SKM-1 treated with dmso at 0.1 percent for 144 hours (cell line): ENCODE data around the gene SPAG6.

Source experiments
- DNase-seq: peaks from one replicate; lab custom pipeline; 2025; ENCODE audit not compliant: unreplicated experiment; lab: John Stamatoyannopoulos, UW

Gene SPAG6

DNA sequence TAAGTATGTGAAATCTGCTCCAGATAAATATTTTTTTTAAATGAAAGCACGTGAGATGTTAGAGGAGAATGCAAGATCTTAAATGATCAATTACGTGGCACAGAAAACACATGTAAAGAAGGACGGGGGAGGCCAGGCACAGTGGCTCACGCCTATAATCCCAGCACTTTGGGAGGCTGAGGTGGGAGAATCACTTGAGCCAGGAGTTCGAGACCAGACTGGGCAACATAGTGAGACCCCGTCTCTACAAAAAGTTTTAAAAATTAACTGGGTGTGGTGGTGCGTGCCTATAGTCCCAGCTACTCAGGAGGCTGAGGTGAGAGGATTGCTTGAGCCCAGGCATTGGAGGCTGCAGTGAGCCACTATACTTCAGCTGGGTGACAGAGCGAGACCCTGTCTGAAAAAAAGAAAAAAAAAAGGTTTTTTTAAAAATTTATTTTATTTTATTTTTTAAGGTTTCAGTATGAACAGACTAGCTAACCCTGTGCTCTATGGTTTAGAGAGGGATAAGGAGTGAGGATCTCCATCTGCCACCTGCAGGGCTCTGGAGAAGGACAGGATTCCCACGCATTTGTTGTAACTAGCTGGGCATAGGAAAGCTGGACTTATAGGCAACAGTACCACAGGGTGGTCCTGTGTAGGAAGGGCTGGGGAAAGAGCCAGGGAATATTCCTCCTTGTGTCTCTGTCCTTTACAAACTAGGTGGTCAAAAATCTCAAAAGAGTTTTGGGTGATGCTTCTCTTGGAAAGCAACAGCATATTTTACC is 113.2 kb downstream of the SPAG6 start:
- no peak for DNase-seq

DNA sequence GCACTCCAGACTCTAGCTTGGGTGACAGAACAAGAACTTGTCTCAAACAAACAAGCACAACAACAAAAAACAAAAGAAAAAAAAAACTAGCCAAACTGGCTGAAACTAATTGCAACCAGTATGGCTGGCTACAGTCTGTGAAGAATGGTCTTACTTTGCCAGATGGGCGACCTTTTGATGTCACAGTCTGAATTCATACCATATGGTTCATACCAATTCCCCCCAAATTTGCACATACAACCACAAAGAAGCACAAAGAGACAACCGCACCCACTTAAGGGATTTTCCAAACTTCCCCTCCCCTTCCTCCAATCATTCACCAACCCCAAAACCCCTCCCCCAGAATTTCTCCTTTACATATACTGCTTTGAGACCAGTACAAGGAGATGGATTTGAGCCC is 114.2 kb downstream of the SPAG6 start:
- DNase-seq, result no peak

DNA sequence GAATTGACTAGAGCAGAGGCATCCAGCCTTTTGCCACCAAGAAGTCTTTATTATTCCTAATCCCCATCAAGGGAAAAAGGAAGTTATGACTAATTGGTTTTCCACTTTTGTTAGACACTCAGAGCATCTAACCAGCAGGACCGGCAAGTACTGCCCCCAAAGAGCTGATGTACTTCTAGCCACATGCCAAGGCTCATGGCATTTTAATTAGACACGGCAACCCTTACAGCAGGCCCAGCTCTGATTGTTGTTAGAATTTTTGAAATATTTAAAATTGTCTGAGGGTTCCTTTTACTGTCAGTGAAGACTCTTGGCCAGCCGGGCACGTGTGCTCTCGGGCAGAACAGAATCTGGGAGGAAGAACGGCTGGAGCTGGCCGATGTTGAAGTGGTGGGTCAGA is 114.8 kb downstream of the SPAG6 start:
- no peak for DNase-seq

DNA sequence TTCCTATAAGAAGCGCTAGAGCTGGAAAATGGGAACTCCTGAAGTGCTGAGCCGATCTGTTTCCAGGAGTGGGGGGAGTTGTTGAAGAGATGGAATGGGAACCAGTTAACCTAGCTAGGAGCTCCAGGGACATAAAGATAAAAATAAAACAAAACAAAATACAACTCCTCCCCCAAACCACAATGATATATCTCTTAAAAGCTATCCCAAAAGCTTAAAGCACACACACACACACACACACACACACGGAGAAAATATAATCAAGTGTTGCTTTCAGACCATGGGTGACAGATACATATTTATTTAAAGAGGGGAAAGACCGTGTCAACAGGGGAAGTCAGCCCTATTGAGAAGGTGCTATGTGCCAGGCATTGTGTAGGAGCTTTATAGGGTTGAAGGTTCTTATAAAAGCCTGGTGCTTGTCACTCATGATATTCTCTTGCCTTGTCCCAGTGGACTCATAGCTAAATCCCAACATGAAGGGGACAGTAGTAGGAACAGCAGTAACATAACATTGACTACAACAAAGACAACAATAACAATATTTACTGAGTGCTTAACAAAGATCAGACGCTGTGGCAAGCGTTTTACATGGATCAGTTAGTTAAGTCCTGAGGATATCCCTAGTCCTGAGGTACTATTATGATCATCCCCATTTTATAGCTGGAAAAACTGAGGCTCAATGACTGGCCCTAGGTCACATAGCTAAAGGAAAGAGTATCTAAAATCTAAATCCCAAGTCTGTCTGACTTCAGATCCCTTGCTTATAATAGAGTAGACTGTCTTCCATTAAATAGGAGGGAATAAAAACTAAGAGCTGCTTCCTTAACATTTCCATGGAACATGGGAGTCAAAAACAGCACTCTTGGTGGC is 115.5 kb downstream of the SPAG6 start:
- DNase-seq, result no peak

DNA sequence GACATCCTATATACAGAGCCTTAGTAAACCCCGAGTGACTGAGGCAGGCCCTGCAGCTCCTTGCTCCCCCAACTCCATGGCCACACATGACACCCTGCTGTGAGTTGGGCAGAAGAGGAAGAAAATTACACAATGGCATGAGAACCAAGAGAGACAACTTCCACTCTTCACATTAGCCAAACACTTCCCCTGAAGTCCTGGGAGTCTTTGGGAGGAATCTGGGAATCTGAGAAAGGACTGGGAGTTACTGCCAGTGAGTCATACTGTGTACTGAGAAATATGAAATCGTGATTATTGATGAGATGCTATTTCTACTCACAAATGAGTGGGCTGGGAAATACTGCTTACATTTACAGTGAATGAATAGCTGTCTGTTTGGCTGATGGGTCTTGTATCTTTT is 116.6 kb downstream of the SPAG6 start:
- no peak for DNase-seq

DNA sequence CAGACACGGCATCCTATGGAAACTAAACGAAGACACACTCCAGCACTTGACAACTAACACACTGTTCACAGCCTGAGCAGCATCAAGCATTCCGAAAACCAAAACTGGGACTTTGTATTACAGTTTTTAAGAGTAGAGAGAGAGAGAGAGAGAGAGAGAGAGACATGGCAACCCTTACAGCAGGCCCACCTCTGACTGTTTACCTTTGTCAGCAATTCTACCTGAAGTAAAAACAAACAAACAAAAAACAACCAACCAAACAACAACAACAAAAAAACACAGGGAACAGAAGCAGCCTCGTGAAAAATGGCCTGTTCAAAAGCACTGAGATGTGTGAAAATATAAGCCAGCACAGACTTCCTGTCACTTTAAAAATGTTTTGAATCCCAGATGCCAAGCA is 118.0 kb downstream of the SPAG6 start:
- DNase-seq, result no peak

DNA sequence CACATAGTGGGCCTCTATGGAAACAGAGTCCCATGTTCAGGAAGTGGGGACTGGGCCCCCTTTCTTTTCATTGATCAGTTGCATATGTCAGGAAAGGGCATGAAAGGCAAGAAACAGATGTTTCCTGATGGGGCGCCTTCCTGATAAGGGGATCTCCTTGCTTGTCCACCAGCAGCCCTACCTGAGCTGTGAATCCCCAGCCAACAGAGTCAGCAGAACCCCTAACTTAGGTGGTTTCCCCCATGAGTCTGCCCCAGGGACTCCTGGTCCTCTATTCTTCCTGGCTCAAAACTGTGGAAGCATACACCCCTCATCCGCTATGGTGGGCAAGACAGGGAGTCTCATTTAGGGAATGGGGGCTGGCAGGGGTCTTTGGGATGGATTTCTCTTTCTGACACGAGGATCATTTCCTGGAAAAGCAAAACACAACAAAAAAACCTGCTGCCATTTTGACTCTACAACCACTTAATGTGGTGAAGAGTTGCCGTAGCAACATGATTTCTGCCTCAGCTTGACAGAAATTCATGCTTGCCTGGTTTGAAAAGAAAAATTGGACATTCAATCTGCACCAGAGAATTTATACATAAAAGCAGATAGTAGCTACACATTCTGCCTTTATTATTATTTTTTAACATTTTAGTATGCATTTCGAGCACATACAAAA is 119.8 kb downstream of the SPAG6 start:
- no peak for DNase-seq

DNA sequence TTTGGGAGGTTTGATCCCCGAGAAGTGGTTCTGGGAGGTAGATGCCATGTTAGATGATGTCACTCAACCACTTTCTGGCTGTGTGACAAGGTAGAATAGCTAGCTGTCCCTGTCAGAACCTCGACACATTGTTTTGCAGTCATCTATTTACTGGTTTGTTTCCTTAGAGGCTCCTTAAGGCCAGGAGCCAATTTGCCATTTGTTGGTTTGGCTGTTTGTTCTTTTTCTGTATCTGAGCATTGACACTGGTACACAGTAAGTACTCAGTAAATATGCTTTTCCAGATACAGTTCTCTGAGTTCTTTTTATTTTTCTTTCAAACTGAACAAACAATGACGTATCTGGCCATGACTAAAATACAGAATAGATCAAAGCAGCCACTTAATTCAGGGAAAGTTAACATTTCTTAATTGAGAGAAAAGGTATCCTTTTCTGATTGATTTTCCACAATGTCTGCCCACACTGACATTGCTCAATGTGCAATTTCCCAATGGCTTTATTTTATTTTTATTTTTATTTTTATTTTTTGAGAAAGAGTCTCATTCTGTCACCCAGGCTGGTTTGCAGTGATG is 121.6 kb downstream of the SPAG6 start:
- DNase-seq, result no peak
